ENCODE results near the gene ANKH.

GRCh38 chr5:14741131-14741530, 130.4 kb downstream of the ANKH start:
- no peak for TF ChIP-seq REST (IDR thresholded peaks at IDR 0.05)
- TF ChIP-seq, protein P1, sequence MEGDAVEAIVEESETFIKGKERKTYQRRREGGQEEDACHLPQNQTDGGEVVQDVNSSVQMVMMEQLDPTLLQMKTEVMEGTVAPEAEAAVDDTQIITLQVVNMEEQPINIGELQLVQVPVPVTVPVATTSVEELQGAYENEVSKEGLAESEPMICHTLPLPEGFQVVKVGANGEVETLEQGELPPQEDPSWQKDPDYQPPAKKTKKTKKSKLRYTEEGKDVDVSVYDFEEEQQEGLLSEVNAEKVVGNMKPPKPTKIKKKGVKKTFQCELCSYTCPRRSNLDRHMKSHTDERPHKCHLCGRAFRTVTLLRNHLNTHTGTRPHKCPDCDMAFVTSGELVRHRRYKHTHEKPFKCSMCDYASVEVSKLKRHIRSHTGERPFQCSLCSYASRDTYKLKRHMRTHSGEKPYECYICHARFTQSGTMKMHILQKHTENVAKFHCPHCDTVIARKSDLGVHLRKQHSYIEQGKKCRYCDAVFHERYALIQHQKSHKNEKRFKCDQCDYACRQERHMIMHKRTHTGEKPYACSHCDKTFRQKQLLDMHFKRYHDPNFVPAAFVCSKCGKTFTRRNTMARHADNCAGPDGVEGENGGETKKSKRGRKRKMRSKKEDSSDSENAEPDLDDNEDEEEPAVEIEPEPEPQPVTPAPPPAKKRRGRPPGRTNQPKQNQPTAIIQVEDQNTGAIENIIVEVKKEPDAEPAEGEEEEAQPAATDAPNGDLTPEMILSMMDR (IDR thresholded peaks at IDR 0.05; ENCODE audit: low read depth, low read length, missing input control), result no peak
- TF ChIP-seq JUND (IDR thresholded peaks at IDR 0.05), result no peak
